NCI-H460 (cell line): ENCODE data around the gene ZNF286A. TPM values are rescaled to one million over a fixed set of nuclear protein-coding genes. Genes with fewer than 3 reads are reported as not detected.
"Not testable (repeated sequence)": the region's sequence is repeated elsewhere in the genome, so short reads cannot be mapped to it uniquely, and the experiment has no call there.

Experiments
- DNase-seq: peaks from one replicate; pipeline ENCODE4 v3.0.0-alpha.2; 2016; ENCODE audit warnings: low read depth; ENCODE audit errors: extremely low read depth
- small RNA-seq, 2 experiments: library from RNA; depleted of rRNA; stranded (forward); fragments of <200 nt; gene quantifications; one replicate each; pipeline ENCODE3, GENCODE V24; 2014
- total RNA-seq: library from RNA; depleted of rRNA; stranded (reverse); fragments of >200 nt; shearing (Covaris generic); gene quantifications from 2 replicates; pipeline ENCODE4 v1.2.3, GENCODE V29; 2014; rRNA removed

ZNF286A gene
- total RNA-seq, 1 experiment from 2014 or later, result 43.8 TPM

- DNase-seq, result not testable (repeated sequence)
Measured at GRCh38 chr17:15749403-15749802, 49.9 kb downstream of the ZNF286A start.

DNA sequence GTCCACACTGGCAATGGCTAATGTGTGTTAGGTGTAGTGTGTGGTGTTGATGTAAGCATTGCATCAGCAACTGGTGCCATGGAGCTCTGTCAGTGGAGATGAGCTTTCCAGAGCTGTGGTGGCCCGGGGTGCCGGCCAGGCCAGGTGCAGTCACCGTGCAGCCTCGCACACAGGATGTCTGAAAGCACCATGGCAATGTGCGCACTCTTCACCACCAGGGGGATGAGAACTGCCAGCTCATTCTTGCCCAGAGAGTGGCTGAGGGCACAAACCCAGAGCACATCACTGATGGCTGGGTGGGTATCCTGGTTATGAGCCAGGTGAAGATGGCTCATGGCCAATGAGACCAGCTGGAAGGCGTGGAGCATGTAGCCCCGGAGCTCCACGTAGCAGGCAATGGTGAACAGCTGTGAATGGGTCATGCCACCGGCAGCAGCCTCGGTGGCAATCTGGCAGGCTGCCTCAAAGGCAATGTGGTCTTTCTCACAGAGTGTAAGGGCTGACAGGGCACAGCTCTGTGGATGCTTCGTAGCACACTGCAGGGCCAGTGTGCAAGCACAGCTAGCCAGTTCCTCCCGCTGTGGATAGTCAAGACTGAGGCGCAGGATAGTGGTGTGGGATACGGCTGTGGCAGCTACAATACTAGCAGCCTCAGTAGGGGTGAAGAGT lies 69.4 kb downstream of the ZNF286A start:
- not testable (repeated sequence) for DNase-seq

Small RNA genes lying within 50 kb of the gene (small RNA-seq; reads per million reads assigned to genes)
- 0 reads per million in 2 experiments for gene ZNF29P

Other genes with a start within 250 kb of the ZNF286A start
- gene CDRT4, start 232.1 kb upstream of the ZNF286A start, total RNA-seq, result 2.6 and 7.6 TPM in 2 replicates
- gene TVP23C, start 136.3 kb upstream of the ZNF286A start, total RNA-seq, result 14.7 and 21.7 TPM in 2 replicates
- gene FBXW10B, start 80.0 kb upstream of the ZNF286A start, total RNA-seq, result 1.9 and 3.2 TPM in 2 replicates
- 382 and 385 TPM in 2 replicates for gene TRIM16, start 15.4 kb upstream of the ZNF286A start, total RNA-seq
- gene TBC1D26, start 32.5 kb downstream of the ZNF286A start, total RNA-seq, result 0.35 TPM in 1 of 2 replicates, not detected in the other
- gene ADORA2B, start 245.4 kb downstream of the ZNF286A start, total RNA-seq, result 10.0 and 10.6 TPM in 2 replicates